Tongue (tissue), 2 donors: ENCODE measurements around the gene SRGAP2B. TPM values are rescaled to one million over a fixed set of nuclear protein-coding genes. Genes with fewer than 3 reads are reported as not detected.
"Not testable (repeated sequence)": the region's sequence is repeated elsewhere in the genome, so short reads cannot be mapped to it uniquely, and the experiment has no call there.

Source experiments
- DNase-seq: peaks from one replicate; pipeline ENCODE4 v3.0.0-alpha.2; 2015
- total RNA-seq: library from RNA; depleted of rRNA; stranded (reverse); fragments of >200 nt; gene quantifications from one replicate; pipeline ENCODE4 v1.2.3, GENCODE V29; 2014

The SRGAP2B gene
- total RNA-seq, 1 donor from 2014 or later: 36.7 TPM

GRCh38 chr1:144946525-144947480 lies 148.3 kb downstream of the SRGAP2B start:
- not testable (repeated sequence) for DNase-seq

DNA sequence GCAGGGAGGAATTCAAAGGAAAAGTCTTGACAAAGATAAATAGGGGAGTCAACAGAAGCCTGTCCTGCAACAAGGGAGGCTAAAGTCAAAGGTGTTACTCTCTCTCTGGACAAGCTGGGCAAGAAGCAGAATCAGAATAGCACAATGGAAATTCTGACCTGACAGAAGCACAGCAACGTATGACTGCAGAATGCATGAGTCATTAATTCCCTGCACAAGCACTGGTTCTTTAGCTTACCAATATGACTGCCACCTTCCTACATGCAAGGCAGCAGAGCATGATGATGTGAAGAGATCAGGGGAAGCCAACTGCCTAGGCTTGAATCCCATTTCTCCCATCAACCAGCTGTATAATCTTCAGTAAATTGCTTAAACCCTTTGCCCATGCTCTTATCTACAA lies 153.4 kb downstream of the SRGAP2B start:
- not testable (repeated sequence) for DNase-seq

DNA sequence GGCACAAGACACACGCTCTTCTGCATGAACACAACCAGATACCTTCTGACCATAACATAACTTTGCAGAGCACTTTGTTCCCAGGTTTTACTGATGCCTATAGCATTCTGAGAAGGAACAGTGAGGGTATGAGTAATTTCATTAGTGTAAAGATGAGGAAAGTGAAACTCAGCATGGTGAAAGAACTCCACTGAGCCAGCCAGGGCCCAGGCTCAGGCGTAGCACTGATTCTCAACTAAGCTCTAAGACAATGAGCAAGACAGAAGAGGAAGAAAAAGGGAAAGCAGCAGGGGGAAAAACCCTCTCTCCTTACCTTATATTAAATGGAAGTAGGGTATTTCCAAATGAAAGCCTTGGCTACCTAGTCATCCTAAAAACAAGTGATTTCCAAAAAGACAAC lies 155.1 kb downstream of the SRGAP2B start:
- DNase-seq: not testable (repeated sequence)

GRCh38 chr1:144938627-144939026 lies 156.5 kb downstream of the SRGAP2B start:
- not testable (repeated sequence) for DNase-seq

DNA sequence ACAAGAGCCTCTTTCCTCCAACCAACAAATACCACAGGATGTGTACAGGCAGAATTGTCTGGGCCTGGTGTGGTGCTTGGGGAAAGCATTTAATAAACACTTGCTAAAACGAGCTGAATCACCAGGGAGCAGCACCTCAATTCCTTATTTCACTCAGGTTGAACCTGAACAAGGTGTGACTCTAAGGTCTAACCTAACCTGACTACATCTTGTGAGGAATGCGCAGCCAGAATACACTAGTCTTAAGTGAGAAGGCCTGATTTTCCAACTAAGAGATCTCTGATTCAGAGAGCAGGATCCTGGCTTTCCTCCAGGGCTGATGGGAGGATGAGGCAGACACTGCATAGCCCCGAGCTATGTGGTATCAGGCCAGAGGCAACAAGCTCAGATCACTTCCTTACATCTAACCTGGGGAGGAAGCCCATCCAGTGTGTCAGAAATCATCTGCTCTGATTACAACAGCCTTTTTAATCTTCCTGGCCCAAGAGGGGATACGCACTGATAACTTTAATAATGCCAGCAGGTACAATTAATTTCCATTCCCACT lies 158.9 kb downstream of the SRGAP2B start:
- not testable (repeated sequence) for DNase-seq

DNA sequence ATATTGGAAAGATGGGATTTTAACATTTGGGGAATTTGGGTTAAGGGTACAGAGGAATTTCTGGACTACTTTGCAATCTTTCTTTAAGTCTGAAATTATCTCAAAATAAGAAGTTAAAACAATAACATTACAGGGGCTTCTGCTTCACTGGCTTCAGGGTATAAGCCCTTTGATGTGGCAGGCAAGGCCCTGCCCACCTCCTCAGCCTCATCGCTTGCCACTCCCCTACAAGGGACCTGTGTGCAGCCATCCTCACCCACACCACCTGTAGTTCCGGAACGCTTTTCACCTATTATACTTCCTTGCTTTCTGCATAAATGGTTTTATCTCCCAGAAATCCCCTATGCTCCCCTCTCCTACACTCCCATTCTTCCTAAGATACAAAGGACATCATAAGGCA lies 159.8 kb downstream of the SRGAP2B start:
- DNase-seq: not testable (repeated sequence)

GRCh38 chr1:144933014-144933413 lies 162.1 kb downstream of the SRGAP2B start:
- DNase-seq: not testable (repeated sequence)

- DNase-seq: peak; percentile 22
Measured at GRCh38 chr1:144932153-144932552, 163.0 kb downstream of the SRGAP2B start.

DNA sequence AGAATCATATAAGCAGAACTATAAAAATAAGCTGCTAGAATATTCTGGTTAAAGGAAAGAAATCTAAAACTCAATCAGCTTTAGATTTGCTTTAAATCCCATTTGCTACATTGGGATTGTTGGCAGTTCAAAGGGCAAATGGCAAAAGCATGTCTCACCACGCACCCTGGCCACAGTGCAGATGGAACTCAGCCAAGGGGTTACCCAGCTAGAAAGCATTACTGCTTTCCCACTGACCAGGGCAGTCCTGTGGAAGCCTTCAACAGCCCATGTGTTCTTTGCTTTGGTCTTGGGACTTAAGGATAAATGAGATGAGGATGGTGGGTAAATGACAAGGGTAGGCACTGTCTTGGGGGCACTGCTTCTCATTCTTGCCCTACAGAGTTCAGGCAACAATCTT lies 163.6 kb downstream of the SRGAP2B start:
- DNase-seq: not testable (repeated sequence)

DNA sequence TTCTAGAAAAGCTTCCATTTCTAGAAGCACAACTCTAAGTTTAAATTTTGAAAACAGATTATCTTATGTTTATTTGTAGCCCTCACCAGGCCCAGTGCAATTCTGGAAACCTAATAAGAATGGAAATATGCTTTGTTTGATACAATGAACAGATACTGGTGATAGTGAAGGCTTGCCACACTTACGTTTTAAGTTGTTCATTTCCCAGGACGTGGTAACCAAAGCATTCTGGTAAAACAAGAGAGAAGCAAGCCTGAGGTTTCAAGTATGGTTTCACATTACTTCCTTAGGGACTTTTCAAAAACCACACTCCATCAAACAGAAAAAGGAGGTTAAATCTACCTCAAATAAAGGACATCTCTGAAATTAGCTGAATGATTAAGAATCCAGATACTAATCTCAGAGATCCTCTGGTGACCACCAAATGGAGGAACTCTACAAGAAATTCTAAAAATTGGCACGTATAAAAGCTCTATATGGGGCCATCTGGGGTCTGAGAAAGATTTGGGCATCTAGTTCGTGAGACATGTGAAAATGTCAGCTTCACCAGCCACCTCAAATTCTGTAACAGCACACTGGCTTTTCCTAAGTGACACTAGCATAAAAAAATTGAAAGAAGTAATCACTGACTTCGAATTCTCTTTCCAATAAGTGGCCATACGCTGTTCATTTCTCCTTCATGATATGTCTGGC lies 164.9 kb downstream of the SRGAP2B start:
- not testable (repeated sequence) for DNase-seq

DNA sequence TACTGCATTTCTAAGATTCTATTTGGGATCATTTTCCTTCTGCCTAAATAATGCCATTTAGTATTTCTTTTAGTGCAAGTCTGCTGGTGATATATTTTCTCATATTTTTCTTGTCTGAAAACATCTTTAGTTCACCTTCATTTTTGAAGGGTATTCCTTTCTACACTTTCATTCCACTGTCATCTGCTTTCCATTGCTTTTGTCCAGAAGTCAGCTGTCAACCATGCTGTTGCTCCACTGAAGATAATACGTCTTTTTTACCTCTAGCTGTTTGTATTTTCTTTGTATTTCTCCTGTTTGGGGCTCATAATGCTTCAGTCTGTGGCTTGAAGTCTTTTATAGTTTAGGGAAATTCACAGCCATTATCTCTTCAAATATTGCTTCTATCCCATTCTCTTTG lies 167.8 kb downstream of the SRGAP2B start:
- not testable (repeated sequence) for DNase-seq

- DNase-seq: not testable (repeated sequence)
Measured at GRCh38 chr1:144923640-144924039, 171.5 kb downstream of the SRGAP2B start.

DNA sequence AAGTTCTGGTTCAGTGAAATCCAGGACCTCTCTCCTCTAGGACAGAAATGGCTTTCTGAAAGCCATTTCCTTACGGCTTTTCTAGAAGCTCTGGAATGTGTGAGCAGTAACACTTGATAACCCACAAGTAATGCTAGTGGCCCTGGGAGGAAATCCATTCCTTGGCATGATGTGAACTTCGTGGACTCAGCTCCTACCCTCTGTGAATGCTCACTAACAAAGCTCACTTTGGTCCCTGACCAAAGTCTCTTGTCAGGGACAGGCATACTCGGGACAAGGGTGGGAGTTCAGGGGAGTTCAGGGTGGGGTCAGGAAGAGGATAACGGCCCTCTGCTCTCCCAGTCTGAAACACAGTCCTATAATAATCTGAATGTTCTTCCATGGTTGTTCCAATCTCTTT lies 172.3 kb downstream of the SRGAP2B start:
- DNase-seq: not testable (repeated sequence)

DNA sequence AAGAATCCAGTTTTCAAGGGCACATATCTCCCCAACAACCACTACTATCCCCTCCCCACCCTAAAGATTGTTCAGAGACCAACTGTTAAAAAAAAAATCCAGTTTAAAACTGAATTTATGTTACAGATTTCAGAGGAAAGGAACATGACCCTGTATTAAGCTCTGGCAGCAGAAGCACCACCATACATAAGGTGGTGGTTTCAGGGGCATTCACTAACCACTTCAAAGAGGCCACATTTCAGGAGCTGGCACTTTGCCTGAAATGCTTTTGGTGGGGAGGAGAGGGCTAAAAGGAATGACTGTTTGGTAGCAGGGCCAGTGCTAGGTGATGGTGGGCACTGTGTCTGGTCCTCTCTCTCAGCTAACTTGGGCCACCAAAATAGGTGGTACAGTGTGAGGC lies 176.0 kb downstream of the SRGAP2B start:
- not testable (repeated sequence) for DNase-seq

DNA sequence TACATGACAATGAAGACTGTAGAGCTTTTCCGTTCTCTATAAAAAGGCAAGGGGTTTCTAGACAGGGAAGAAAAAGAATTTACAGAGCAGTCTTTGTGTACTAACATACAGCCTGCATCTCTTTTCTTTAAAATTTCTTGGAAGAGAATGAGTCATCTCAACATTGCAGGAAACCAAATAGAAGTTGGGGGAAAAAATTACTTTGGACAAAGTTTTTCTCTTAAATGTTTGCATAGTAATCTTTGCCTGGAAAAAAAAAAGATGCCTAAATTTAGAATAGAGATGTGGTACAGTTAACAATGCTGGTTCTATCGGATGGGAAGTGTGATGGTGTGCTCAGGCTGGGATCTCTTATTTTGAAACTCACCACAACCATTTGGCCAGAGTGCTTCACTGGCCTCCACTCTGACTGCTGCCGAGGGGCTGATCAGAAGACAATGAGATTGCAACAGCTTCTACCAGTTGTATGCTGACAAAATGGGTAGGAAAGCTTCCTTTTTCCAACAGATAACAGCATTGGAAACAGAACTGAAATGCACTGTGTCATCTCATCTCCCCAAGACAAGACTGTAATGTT lies 177.0 kb downstream of the SRGAP2B start:
- not testable (repeated sequence) for DNase-seq

DNA sequence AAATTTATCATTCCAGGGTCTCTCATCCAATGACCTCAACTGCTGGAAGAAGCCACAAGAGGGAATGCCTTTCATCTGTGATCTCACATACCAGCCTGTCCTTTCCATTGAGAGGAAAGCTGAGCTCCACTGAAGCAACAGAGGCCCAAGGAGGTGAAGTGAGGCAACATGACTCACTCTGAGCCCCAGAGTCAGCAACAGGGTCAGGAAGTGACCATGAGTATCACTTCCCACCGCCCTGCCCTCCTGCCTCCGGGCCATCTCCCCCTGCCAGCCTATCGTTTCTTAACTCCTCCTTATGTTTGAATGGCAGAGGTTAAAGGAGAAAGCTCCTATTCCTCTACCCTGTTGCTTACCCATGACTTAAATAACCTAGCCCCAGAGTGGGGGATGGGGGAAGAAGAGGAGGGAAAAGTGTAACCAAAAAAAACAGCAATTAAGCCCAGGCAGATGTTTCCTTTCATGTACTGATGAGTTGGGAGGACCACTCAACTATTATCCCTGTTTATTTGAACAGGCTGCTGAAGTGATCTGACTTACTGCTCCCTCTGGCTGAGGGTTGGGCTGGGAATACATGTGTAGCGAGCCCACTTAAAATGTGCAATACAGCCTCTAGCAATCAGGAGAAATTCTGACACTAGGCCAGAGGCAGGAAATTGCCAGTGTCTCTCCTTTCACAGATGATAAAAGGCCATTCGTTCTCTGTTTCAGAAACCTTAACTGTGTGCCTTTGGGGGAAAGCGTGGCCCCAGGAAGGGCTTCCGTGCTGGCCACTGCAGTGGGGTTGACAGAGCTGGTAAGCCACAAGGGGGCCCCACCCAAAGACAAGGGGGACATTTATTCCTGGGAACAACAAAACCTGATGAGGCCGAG lies 177.7 kb downstream of the SRGAP2B start:
- DNase-seq: not testable (repeated sequence)

DNA sequence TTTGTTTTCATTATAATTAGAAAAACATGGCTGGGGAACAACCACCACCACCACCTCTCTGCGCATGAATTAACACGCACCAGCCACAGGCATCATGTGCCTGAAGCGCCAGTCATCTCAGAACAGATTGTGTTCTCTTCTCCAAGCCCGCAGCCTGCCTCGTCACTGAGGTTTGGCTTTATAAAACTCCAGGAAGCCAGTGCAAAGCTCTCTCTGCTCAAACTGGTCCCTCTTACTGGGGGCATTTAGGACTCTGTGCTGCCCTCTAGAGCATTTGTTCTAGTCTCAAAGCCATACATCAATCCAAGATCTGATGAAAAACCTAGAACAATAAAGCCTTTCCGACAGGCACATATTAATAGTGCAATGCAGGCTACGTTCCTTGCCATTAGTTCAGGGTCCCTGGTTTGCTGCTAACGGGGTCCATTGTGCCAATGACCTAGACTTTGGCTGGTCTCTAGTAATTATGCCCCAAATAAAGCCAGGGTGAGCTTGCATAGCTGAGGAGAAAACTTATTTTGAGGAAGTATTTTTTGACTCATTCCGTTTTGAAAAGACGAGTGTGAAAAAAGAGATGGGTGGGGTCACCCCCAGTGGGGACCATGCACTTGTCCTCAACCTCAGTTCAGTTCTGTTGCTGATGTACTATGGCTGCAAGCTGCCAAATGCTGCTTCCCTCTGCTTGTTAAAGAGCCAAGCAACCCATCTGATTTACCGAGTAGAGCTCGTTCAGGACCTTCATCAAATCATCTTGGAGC lies 181.0 kb downstream of the SRGAP2B start:
- DNase-seq: not testable (repeated sequence)

DNA sequence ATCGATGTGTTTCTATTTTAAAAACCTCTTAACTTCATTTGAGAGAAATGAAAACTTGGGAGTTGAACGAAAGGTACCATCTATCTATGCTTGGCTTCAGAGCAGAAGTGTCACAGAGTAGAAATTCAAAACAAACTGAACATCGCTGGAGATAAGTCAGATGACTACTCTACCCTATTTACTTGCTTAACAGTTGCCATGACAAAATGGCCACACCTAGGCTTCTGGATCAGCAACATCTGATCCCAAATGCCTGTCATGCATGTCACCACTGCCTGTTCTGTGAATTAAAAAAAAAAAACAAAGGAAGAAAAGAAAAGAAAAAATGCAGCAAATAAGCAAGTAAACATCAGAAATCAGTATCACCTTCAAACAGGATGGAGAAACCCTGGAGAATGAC lies 181.7 kb downstream of the SRGAP2B start:
- not testable (repeated sequence) for DNase-seq

GRCh38 chr1:144910729-144911128 lies 184.4 kb downstream of the SRGAP2B start:
- not testable (repeated sequence) for DNase-seq

DNA sequence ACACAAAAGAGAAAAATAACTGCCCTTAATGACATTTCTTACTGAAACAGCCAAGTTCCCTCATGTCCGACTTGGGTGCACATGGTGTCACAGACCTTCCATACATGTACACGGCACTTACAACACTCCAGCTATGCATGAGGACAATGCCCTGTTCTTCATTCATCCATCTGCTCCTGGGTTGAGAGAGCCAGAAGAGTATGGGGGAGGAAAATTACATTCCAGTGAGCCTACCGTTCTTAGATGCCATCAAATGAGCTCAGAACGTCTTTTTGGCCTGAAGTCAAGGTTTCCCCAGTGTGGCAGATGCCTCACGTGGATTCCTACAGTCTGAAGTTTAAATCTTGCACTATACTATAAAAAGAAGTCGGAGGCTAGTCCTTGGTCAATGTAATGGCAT lies 194.3 kb downstream of the SRGAP2B start:
- DNase-seq: not testable (repeated sequence)
